Parietal lobe (tissue), 2 donors: ENCODE data around the gene FNTB. TPM values are rescaled to one million over a fixed set of nuclear protein-coding genes. Genes with fewer than 3 reads are reported as not detected.

Experiments used
- small RNA-seq: library from RNA; depleted of rRNA; stranded (forward); fragments of <200 nt; gene quantifications from one replicate; pipeline ENCODE3, GENCODE V24; 2014; ENCODE audit warnings: low replicate concordance
- total RNA-seq: library from RNA; depleted of rRNA; stranded (reverse); fragments of >200 nt; gene quantifications from one replicate; pipeline ENCODE4 v1.2.3, GENCODE V29; 2014

The FNTB gene
- 12.8 TPM for total RNA-seq

GRCh38 chr14:64986648-64987437 lies at the start of gene FNTB:
Gene FNTB, plus strand, starts transcription at chr14:64986895. Its CDS starts 59 bp downstream, at chr14:64986954.

DNA sequence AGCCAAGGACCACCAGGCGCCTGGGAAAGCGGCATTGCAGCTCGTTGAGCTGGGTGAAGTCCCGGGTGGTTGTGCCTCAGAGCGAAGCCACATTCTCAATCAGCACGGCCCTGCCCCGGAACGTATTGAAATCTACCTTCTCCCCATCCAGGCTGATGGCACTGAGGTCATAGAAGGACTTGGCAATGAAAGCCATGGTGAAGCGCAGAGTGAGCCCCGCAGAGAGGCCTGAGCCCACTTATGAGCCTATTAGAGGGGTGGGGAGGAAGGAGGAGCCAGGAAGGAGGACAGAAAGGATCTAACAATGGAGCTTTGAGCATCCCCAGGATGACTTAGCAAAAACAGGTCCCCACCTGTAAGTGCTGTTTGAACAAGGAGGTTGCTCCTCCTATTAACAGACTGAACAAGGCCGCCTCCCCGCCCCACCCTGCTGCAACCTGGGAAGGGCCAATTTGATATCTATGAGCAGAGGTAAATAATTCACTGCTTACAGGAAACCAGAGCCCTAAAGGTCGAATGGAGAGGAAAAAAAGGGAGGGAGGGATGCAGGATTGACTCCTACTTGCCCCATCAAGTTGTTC lies 44.1 kb upstream of the FNTB start, which contains the start of gene GPX2:
GPX2 (minus strand) TSS at position 215 of the 581 bp plus-strand sequence; CDS start at position 196, 19 bp downstream.

DNA sequence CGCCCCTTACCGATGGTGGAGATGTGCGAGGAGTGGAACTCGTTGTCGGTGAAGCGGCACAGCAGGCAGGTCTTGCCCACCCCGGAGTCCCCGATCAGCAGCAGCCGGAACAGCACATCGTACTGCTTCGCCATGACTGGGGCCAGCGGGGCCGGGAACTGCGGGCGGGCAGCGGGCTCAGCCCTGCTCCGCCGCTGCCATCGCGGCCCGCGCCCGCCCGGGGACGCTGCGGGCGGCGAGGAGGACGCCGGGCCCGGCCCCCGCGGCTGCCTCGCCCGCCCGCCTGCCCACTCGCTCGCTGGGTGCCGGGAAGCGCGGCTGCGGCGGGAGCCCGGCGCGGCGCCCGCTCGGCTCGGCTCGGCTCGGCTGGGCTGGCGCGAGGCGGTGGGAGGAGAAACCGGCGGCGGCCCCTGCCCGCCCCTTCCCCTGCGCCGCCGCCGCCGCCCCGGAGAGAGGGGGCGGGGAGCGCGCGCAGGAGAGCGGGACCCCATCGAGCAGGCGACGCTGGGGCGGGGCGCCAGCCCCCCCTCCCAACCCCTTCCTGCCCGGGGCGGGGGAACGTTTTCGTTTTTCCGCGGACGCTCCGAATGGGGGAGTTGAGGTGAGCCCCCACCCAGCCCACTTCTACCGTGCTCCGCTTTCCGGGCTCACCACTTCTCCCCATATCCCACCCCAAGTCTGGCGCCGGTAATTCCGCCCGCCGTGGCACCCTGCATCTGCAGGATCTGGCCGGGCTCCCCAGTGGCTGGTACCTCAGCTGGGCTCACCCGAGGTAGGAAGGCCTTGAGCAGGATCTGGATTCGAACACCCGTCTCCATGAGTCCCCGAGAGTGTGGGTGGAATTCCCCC lies 14.5 kb upstream of the FNTB start, which contains the start of gene RAB15:
RAB15 (minus strand) TSS at position 394 of the 849 bp plus-strand sequence; CDS start at position 134, 260 bp downstream.

DNA sequence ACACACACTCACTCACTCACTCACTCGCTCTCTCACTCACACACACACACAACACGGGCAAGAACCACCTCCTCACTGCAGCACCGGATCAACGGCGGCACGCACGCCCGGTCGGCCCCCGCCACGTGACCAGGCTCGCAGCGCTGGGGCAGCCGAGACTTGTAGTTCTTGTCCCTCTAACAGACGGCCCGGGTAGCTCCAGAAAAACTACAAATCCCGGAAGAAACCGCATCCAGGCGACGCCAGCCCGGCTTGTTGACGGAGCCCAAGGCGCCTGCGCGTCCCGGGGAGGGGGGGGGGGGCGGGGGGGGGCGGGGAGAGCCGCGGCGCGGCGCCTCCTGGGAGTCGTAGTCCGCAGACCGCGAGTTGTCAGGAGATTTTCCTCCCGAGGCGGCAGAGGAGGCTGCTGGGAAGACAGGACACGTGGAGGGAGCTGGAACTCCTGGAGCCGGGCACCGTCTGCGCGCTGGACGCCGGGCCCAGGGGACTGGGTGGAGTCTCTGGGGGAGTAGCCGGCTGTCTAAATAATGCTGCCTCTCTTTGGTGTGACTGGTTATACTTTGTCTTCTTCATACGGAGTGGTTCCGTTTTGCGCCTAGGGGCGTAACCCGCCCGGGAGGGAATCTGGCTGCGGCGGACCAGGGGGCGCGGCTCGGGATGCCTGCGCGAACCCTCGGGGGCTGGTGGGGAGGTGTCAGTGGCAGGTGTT lies 115.9 kb downstream of the FNTB start, which contains the start of gene MAX:
MAX (minus strand) TSS at position 77 of the 709 bp plus-strand sequence. CDS start 178 bp downstream, outside the sequence.

Small RNAs within 50 kb of the gene (small RNA-seq; reads per million reads assigned to genes)
- gene MIR4706: 0.52 reads per million, percentile 46 among the genes with 10 or more reads in this experiment

Other genes with a start within 250 kb of the FNTB start
- 23.5 TPM for gene SPTB, start 107.0 kb upstream of the FNTB start, total RNA-seq
- 51.3 TPM for gene CHURC1, start 72.4 kb upstream of the FNTB start, total RNA-seq
- gene GPX2, start 44.1 kb upstream of the FNTB start, total RNA-seq: not detected
- 46.6 TPM for gene RAB15, start 14.6 kb upstream of the FNTB start, total RNA-seq
- 55.4 TPM for gene MAX, start 115.6 kb downstream of the FNTB start, total RNA-seq